Neutrophil (primary cell): ENCODE measurements around the gene ECE1.
"Not testable (repeated sequence)": the region's sequence is repeated elsewhere in the genome, so short reads cannot be mapped to it uniquely, and the experiment has no call there.

Source experiments
- H3K27ac ChIP-seq: fragments of 200-600 bp; sonication (generic); 2 replicates; pipeline ENCODE4 v1.5.1; 2016; ENCODE audit warnings: mild to moderate bottlenecking, moderate library complexity
- H3K27me3 ChIP-seq: fragments of 200-600 bp; sonication (generic); 2 replicates; pipeline ENCODE4 v1.6.0; 2016; ENCODE audit warnings: mild to moderate bottlenecking
- H3K36me3 ChIP-seq: fragments of 200-600 bp; sonication (generic); 2 replicates; pipeline ENCODE4 v1.5.1; 2017
- H3K4me1 ChIP-seq, 2 experiments: fragments of 200-600 bp in 1 of 2; sonication (generic) in 1 of 2; 1 replicate in 1 of 2; 2 replicates in 1 of 2; pipeline versions ENCODE4 v1.5.1 to v1.6.1; 2013 to 2016; ENCODE audit warnings: low read depth in 1 of 2, low read length in 1 of 2, mild to moderate bottlenecking in 1 of 2, moderate library complexity in 1 of 2; ENCODE audit not compliant: control insufficient read depth in 1 of 2, insufficient read depth in 1 of 2
- H3K4me3 ChIP-seq, 2 experiments: fragments of 200-600 bp in 1 of 2; sonication (generic) in 1 of 2; 1 replicate in 1 of 2; 2 replicates in 1 of 2; pipeline ENCODE4 v1.5.1; 2013 to 2016; ENCODE audit warnings: low read depth in 1 of 2, low read length in 1 of 2, mild to moderate bottlenecking in 1 of 2, moderate library complexity in 1 of 2
- H3K9me3 ChIP-seq: fragments of 200-600 bp; sonication (generic); 2 replicates; pipeline ENCODE4 v1.5.1; 2016
- TF ChIP-seq, protein P1 (sequence below): fragments of 200-600 bp; sonication (generic); IDR thresholded peaks from 2 replicates; pipeline ENCODE4 v1.5.1; 2016; ENCODE audit warnings: antibody characterized with exemption

Gene ECE1

GRCh38 chr1:21220815-21221214 lies 69.4 kb downstream of the ECE1 start:
- H3K9me3 ChIP-seq: no peaks in the 10 kb centered on the region
- H3K36me3 ChIP-seq: peaks cover 93% of the 10 kb centered on the region
- TF ChIP-seq, protein P1, sequence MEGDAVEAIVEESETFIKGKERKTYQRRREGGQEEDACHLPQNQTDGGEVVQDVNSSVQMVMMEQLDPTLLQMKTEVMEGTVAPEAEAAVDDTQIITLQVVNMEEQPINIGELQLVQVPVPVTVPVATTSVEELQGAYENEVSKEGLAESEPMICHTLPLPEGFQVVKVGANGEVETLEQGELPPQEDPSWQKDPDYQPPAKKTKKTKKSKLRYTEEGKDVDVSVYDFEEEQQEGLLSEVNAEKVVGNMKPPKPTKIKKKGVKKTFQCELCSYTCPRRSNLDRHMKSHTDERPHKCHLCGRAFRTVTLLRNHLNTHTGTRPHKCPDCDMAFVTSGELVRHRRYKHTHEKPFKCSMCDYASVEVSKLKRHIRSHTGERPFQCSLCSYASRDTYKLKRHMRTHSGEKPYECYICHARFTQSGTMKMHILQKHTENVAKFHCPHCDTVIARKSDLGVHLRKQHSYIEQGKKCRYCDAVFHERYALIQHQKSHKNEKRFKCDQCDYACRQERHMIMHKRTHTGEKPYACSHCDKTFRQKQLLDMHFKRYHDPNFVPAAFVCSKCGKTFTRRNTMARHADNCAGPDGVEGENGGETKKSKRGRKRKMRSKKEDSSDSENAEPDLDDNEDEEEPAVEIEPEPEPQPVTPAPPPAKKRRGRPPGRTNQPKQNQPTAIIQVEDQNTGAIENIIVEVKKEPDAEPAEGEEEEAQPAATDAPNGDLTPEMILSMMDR: no peak
- H3K27me3 ChIP-seq: no peaks in the 10 kb centered on the region
- no peak overlapping the region for H3K27ac ChIP-seq
- no peak overlapping the region for H3K4me3 ChIP-seq
- H3K4me1 ChIP-seq: no peaks in the 10 kb centered on the region

GRCh38 chr1:21219674-21220073 lies 70.6 kb downstream of the ECE1 start:
- Histone ChIP-seq H3K9me3 (no peaks in the 10 kb centered on the region), H3K36me3 (peaks cover 82% of the 10 kb centered on the region), H3K4me1 (no peaks in the 10 kb centered on the region), H3K4me3 (no peak overlapping the region), H3K27ac (no peak overlapping the region), H3K27me3 (no peaks in the 10 kb centered on the region)
- TF ChIP-seq, protein P1: no peak

DNA sequence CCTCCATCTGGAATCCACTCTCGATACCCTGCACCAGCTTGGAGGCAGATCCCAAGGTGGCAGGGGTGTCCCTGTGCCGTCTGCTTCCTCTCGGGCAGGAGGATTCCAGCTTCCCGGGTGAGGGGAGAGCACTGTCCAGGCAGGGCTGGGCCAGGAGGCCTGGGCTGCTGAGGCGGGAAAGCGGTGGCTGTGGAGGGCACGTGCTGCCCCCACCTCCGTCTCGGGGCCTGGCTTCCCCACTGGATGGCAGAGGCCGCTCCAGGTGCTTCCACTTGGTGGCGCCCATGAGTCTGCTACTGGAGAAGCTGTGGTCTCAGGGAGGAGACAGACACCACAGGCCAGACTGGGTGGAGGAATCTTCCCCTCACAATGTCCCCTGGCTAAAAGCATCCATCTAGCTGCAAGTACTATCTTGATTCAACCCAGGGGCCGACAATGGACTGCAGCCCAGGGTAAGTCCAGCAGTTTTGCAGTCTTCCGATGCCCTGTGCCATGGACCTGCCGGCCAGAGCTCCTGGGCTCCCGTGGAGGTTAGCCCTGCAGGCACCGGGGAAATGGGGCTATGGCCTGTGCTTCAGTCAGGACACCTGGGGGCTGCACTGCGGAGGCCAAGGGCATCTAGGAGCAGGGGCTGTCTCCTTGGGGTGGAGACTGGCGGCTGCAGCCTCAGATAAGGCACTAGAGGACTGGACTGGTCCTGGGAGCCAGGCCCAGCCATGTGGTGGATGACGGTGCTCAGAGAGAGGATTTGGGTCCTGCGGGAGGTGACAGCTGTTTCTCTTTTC lies 72.3 kb downstream of the ECE1 start:
- H3K4me1 ChIP-seq: no peaks in the 10 kb centered on the region
- TF ChIP-seq, protein P1: peak; percentile 27
- peaks cover 65% of the 10 kb centered on the region for H3K36me3 ChIP-seq
- no peaks in the 10 kb centered on the region for H3K9me3 ChIP-seq
- no peak overlapping the region for H3K27ac ChIP-seq
- H3K27me3 ChIP-seq: no peaks in the 10 kb centered on the region
- no peak overlapping the region for H3K4me3 ChIP-seq

GRCh38 chr1:21216835-21217811 lies 73.1 kb downstream of the ECE1 start:
- Histone ChIP-seq H3K9me3 (no peaks in the 10 kb centered on the region), H3K27ac (peak overlapping the region; percentile 16), H3K4me1 (no peaks in the 10 kb centered on the region), H3K36me3 (peaks cover 56% of the 10 kb centered on the region), H3K4me3 (no peak overlapping the region), H3K27me3 (no peaks in the 10 kb centered on the region)
- TF ChIP-seq, protein P1: peak; percentile 76

GRCh38 chr1:21212126-21212525 lies 78.1 kb downstream of the ECE1 start:
- TF ChIP-seq, protein P1: no peak
- H3K4me3 ChIP-seq: no peak overlapping the region
- no peaks in the 10 kb centered on the region for H3K4me1 ChIP-seq
- no peak overlapping the region for H3K27ac ChIP-seq
- peaks cover 6% of the 10 kb centered on the region for H3K36me3 ChIP-seq
- H3K9me3 ChIP-seq: no peaks in the 10 kb centered on the region
- H3K27me3 ChIP-seq: no peaks in the 10 kb centered on the region

DNA sequence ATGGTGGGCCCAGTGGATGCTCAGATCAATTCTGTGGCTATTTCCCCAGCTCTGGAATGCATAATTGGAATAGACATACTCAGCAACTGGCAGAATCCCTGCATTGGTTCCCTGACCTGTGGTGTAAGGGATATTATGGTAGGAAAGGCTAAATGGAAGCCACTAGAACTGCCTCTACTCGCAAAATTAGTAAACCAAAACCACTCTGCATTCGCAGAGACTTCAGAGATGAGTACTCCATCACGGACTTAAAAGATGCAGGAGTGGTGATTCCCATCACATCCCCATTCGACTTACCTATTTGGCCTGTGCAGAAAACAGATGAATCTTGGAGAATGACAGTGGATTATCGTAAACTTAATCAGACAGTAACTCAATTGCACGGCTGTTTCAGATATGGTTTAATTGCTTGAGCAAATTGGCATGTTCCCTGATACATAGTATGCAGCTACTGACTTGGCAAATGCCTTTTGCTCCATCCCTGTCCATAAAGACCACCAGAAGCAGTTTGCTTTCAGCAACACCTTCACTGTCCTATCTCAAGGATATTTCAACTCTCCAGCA lies 82.0 kb downstream of the ECE1 start:
- H3K36me3 ChIP-seq, H3K27ac ChIP-seq, H3K4me1 ChIP-seq, H3K27me3 ChIP-seq, H3K9me3 ChIP-seq, H3K4me3 ChIP-seq: not testable (repeated sequence)
